Putamen (tissue), 1 donor: ENCODE measurements around the gene ATP1B2.
A peak's percentile ranks its signal among the peaks of the same experiment; 100 is the strongest.
"Not testable (repeated sequence)": the region's sequence is repeated elsewhere in the genome, so short reads cannot be mapped to it uniquely, and the experiment has no call there.

Experiments used
- DNase-seq: peaks from one replicate; pipeline ENCODE4 v3.0.0-alpha.2; 2016; ENCODE audit warnings: low spot score

Gene ATP1B2

DNA sequence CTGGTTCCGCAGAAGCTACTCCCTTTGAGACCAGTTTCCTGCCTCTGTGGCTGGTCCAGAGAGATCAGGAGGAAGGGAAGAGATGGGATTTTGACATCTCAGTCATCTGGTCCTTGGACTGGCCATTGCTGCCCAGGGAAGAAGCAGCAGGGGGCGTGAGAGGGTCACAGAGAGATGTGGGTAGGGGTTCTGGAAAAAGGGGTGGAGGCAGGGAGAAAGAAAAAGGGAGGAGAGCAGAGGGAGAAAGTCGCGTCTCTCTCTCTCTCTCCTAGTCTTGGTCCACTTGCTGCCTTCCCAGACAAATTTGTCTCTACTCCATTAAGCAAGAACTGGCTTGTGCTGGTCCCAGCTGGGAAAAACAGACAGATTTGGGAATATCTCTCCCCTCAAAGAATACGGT lies 16.3 kb upstream of the ATP1B2 start:
- no peak for DNase-seq

DNA sequence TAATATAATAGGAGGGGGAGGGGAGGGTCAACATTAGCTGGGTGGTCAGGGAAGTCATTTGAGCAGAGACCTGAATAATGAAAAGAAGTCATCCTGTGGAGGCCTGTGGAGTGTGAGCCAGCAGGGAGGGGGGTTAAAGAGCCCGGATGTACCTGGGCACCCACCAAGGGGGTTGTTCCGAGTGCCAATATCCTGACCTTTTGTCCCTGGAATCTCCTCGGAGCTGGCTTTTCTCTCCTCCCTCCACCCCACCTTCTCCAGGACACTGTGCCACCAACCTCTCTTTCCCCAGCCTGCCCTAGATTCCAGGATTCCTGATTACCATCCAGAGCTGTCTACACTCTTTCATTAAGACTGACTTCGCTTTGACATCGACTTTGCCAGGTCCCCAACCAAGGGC lies 14.6 kb upstream of the ATP1B2 start:
- DNase-seq, result no peak

DNA sequence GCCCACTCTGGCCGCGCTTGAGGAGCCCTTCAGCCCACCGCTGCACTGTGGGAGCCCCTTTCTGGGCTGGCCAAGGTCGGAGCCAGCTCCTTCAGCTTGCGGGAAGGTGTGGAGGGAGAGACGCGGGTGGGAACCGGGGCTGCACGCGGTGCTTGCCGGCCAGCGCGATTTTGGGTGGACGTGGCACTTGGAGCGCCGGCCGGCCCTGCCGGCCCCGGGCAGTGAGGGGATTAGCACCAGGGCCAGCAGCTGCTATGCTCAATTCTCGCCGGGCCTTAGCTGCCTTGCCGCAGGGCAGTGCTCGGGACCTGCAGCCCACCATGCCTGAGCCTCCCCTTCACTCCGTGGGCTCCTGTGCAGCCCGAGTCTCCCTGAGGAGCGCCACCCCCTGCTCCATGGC lies 9.9 kb upstream of the ATP1B2 start:
- no peak for DNase-seq

DNA sequence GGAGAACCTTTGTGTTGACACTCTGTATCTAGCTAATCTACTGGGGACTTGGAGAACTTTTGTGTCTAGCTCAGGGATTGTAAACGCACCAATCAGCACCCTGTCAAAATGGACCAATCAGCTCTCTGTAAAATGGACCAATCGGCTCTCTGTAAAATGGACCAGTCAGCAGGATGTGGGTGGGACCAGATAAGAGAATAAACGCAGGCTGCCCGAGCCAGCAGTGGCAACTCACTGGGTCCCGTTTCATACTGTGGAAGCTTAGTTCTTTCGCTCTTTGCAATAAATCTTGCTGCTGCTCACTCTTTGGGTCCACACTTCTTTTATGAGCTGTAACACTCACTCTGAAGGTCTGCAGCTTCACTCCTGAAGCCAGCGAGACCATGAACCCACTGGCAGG lies 9.1 kb upstream of the ATP1B2 start:
- DNase-seq, result not testable (repeated sequence)

DNA sequence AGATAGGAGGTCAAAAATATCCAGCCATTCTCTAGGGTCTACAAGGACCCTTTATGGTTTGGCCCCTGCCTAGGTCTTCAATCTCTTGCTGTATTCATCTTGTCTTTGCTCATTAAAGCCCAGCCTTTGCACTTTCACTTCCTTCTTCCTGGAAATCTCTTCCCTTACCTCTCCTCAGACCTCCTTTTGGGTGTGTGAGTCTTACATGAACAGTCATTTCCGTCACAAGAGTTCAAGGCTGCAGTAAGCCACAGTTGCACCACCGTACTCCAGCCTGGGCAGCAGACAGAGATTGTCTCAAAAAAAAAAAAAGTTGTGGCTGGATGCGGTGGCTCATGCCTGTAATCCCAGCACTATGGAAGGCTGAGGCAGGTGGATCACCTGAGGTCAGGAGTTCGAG lies 6.0 kb upstream of the ATP1B2 start:
- no peak for DNase-seq

DNA sequence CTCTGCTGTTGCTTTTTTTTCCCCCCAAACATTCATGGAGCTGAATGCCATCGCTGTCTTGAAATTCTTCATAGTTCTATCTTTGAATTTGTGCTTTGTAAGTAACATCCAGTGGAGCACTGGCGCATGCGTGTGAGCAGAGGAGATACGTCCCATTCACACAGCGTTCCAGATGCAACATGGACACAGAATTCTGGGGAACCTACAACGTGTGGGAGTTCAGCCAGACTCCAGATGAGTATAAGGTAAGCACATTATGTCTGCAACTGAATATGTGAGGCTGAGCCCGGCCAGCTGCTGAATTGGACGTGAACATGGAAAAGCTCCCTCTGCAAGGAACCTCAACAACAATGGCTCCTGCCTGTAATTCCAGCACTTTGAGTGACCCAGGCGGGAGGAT lies 4.3 kb upstream of the ATP1B2 start:
- no peak for DNase-seq

DNA sequence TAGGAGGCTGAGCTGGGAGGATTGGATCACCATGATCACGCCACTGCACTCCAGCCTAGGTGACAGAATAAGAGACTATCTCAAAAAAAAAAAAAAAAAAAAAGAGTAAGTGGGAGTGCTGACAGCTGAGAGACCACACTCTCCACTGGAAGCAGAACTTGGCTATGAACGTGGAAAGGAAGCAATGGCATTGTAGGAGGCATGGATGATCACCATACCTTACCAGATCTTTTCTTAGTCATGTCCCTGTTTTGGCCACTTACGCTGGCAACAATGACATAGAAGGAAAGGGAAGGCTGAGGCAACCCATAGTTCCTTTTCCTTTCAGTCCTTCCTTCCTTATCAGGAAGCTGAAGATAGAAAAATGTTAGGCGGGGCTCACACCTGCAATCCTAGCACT lies 3.7 kb upstream of the ATP1B2 start:
- no peak for DNase-seq

DNA sequence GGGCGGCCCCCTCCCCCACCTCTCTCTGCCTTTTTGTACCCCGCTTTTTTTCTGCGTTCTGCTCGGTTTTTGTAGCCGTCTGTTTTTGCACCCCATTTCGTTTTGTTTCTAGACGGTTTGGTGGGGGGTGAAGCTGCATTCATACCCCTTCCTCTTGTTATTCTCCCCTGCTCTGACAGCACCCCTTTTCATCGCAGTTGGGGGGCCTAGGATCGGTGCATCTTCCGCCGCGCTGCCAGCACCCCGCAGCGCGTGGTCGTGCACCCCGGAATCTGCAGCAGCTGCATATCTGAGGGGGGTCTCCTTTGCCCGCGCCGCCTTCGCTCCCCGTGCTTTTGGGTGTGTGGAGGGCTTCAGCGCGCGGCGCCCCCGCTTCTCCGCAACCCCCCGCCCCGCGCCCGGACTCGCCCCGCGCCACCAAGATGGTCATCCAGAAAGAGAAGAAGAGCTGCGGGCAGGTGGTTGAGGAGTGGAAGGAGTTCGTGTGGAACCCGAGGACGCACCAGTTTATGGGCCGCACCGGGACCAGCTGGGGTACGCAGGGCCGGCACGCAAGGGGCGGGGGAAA lies 455 bp downstream of the ATP1B2 start:
- no peak for DNase-seq

DNA sequence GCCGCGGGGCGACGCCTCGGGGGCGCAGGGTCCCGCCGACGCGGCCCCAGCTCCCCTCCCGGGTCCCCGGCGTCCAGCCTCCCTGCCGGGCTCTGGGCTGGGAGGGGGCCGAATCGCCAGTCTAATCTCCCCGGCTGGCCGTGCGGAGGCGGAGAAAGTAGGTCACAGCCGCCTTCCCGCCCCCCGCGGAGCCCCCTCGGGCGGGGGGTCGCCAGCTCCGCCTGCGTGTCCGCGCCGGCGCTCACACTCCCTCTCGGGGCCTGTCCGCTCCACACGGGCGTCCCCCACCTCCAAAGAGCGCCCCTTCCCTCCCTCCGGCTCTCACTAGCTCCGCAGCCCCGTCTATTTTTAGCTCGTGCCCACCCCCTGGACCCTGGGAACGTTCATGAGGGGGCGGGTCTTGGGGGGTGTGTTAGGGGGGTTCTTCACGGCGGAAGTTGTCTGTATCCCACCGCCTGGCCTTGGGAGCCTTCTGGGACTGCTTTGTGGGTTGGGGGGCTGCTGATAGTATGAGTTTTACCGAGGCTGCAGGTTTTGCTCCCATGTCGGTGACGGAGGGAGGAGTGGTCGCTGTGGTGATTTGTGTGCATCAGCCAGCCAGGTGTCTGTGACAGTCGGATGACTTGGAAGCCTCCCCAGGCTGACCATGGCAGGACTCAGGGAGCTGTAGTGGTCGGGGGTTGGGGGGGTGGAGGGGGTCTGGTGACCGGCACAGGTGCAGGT lies 1.1 kb downstream of the ATP1B2 start:
- no peak for DNase-seq

DNA sequence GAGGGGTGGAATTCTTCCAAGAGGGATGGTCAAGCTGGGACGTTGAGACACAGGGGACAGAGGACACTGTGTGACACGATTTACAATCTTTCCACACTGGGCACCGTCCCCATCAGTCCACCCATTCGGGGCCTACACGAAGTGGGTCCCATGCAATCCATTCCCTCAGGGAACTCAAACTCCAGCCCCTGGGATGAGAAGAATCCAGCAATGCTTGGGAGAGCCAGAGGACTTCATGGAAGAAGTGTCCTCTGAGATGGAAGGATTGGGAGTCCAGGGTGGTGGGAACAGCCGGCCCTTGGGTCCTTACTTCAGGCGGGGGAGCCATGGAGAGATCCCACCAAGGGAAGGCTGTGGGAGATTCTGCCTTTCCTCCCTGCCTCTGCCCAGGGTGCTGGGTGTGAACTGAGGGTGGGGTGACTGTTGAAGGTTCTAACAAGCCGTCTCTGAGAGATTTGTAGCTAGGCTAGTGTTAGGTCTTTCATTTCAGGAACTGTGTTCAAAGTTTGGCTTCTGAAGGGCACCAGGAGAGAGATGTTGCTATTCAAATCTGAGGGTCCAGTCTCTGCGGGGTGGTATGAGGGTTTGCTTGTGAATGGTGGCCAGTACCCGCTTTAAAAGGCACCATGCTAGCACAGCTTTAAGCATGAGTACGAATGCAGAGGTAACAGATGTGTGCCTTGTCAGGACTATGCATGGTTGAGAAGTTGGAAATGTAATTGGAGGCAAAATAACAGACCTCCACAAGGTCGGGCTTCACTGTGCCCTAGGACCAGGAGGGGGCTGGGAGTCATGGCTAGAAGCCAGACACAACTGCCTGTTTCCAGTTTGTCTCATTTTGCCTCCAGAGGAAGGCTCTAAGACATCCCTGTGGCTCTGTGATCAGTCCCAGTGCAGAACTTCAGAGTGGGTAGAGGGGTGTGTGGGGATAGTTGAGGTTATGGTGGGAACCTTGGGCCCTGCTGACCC lies 1.9 kb downstream of the ATP1B2 start:
- no peak for DNase-seq

DNA sequence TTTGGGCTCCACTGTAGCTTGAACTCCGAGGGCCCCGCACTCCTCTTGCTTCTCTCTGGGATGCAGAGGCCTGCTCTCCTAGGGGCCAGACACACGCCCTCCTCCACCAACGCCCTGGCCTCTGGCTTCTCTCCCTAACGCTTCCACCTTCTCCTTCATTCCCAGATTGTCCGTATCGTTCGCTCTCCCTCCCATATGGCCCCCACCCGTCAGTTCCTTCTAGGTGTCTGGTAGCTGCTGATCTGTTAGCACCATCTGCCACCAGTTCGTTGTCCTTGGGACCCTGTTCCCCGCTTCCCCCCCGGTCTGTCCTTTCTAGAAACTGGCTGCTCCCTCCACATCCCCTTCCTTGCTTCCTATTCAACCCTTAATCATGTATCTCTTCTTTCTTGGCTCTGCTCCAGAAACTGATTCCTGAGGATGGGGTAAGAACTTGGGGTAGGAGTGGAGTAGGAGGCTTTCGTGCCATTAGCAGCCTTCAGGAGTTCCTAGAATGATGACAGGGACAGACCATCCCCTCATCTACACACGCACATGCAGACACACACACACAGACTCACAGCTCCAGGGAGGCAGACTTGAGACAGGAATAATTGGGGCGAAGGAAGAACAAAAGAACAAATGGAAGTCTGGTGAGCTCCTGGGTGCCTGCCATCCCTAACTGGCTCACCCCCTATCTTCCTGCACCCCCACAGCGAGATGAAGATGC lies 4.3 kb downstream of the ATP1B2 start:
- peak; percentile 36 for DNase-seq

DNA sequence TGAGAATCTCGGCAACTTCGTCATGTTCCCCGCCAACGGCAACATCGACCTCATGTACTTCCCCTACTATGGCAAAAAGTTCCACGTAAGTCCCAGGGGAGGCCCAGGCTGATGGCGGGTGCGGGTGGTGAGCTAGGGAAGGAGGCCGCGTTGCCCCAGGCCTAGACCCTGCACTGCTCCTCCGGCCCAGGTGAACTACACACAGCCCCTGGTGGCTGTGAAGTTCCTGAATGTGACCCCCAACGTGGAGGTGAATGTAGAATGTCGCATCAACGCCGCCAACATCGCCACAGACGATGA lies 4.8 kb downstream of the ATP1B2 start:
- DNase-seq, result no peak

DNA sequence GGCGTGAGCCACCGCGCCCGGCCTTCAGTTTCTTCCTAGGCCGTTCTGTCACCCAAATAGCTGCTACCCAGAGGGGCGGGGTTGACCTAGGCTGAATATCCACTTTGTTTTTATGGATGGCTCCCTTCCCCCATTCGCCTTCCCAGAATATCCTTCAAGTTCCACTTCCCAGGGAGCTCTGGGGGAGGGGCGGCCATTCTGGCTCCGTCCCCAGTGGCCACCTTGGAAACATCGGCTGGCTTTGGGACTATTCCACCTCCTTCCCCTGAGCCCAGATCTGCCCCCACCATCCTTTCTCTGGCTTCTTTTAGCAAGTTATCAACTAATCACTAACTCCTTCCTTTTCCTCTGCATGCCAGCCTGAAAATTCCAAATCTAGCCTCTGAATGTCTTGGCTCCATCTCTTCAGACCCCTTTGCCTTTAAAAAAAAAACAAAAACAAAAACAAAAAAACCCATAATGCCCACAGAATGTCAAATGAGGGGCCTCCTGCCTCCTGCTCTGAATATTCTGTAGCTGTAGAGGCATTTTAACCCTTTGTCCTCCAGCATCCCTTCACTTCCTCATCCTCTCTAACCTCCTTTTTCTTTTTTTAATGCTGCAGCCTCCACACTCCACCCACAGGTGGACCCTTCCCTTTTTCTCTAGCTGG lies 6.4 kb downstream of the ATP1B2 start:
- peak; percentile 73 for DNase-seq

DNA sequence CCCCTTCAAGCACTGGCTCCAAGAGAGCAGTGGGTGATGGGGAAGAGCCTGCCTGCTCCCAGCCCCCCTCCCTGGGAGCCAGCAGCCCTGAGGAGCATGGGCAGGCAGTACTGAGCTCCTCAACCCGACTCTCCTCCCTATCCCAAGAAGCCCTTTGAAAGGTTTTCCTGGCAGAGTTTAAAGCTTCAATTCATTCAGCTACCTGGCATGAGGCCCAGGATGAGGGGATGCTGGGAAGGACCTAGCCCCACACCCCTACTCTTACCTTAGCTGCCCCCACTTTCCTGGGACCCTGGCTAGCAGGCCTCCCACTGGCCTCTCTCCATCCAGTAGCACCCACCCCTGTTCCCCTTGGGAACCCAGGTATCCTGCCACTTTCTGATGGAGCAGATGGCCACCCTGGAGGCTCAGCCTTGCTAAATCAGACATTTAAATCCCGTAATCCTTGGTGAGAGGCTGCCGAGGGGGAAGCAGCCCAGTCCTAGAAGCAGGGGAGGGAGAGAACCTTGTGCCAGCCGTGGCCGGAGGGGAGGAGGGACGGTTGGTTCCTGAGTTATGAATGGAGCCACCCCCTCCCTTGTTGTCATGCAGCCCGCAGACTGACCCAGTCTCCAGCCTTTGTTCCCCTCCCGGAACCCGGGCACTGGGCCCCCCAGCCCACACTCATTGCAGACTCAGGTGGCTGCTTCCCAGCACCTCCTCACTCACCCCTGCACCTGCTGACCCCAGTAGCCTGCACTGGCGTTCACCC lies 17.1 kb downstream of the ATP1B2 start:
- peak; percentile 78 for DNase-seq

DNA sequence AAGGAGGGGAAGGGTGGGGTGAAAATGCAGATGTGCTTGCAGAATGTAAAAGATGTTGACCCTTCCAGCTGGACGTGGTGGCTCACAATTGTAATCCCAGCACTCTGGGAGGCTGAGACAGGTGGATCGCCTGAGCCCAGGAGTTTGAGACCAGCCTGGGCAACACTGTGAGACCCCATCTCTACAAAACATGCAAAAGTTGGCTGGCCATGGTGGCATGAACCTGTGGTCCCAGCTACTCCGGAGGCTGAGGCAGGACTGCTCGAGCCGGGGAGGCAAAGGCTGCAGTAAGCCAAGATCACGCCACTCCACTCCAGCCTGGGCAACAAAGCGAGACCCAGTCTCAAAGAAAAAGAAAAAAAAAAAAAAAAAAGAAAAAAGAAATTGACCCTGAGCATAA lies 17.8 kb downstream of the ATP1B2 start:
- no peak for DNase-seq

DNA sequence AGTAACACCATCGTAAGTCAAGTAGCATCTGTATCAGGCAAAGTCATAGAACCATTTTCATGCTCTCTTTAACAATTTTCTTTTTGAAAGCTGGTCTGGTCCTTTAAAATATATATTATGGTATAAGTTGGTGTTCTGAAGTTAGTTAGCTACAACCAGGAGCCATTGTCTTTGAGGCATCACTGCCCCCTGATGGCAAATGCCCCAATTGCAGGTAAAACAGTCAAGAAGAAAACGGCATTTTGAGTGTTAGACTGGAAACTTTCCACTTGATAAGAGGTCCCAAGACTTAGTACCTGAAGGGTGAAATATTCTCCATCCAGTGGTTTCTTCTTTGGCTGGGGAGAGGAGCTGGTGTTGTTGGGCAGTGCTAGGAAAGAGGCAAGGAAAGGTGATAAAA lies 22.5 kb downstream of the ATP1B2 start:
- DNase-seq, result no peak

DNA sequence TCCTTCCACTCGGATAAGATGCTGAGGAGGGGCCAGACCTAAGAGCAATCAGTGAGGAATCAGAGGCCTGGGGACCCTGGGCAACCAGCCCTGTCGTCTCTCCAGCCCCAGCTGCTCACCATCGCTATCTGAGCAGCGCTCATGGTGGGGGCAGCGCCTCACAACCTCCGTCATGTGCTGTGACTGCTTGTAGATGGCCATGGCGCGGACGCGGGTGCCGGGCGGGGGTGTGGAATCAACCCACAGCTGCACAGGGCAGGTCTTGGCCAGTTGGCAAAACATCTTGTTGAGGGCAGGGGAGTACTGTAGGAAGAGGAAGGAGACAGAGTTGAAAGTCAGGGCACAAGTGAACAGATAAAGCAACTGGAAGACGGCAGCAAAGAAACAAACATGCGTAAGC lies 24.2 kb downstream of the ATP1B2 start:
- no peak for DNase-seq

DNA sequence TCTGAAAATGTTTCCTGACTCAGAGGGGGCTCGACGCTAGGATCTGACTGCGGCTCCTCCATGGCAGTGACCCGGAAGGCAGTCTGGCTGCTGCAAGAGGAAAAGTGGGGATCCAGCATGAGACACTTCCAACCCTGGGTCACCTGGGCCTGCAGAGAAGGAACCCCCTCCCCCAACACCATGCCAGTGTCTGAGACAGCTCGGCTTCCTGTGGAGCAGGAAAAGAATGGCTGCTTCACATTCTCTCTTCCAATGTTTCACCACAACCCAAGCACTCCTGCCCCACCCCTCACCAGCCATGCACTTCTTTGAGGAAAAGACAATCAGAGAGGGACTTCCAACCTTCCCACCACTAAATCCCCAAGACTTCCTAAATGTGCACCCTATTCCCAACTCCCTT lies 25.8 kb downstream of the ATP1B2 start:
- DNase-seq, result no peak

DNA sequence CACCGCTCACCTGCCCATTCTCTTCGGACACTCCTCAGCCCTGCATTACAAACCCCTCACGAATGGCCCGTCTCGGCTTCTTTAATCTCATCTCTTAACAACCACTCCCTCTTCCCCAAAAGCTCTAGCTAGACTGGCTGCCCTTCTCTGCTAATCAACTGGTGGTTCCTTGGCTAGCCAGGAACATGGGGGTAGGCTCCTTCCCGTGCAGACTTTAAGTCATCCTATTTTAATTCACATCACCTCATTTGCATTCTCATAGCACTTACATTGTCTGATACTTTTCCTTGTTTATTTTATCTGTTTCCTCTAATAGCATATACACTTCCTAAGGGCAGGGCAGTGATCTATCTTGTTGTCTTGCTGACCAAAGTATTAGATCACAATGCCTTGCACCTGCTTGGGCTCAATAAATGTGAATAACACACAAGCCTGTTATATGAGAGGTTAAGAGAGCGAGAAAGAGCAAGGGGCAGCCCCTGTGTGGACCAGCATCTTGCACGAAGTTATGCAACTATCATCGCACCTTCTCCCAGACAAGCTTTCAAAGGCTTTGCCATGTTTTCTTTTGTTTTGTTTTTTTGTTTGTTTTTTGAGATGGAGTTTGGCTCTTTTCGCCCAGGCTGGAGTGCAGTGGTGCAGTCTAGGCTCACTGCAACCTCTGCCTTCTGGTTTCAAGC lies 26.8 kb downstream of the ATP1B2 start:
- DNase-seq, result no peak

DNA sequence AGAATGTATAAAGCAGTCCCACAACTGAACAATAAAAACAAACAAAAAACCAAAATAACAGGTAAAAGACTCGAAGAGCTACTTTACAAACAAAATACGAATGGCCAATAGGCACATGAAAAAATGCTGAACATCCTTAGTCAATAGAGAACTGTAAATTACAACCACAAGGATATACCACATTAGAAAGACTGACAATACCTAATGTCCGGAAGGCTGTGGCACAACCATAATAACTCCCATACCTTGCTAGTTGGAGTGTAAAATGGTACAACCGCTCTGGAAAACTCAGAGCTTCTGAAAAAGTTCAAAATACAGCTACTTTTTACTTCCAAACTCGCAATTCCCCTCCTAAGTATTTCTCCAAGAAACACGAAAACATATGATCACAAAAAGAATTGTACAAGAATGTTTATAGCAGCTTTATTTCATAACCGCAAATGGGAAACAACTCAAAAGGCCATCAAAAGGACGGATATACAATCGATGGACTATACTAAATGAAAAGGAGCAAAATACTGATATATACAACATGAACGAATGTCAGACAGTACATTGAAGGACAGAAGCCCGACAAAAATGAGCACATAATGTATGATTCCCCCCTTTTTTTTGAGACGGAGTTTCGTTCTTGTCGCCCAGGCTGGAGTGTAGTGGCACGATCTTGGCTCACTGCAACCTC lies 34.3 kb downstream of the ATP1B2 start:
- DNase-seq, result no peak
